Keratinocyte (primary cell): ENCODE measurements around the gene SLC12A8. TPM values are rescaled to one million over a fixed set of nuclear protein-coding genes. Genes with fewer than 3 reads are reported as not detected.

ENCODE experiments used
- DNase-seq: peaks from one replicate; pipeline ENCODE4 v3.0.0-alpha.2; 2011; ENCODE audit warnings: low read depth, missing footprints, low spot score
- FAIRE-seq: peaks from 2 replicates; lab custom pipeline; 2011; peaks lifted over from hg19 to GRCh38; lab: Jason Lieb, UNC
- H2AFZ ChIP-seq: 2 replicates; pipeline ENCODE4 v1.6.0; 2012; ENCODE audit warnings: low read length, control low read depth, inconsistent platforms; ENCODE audit not compliant: control insufficient read depth
- H3K27ac ChIP-seq: 2 replicates; pipeline ENCODE4 v1.5.1; 2011; ENCODE audit warnings: low read length; ENCODE audit not compliant: control insufficient read depth, insufficient read depth
- H3K27me3 ChIP-seq: 3 replicates; pipeline ENCODE4 v1.6.0; 2011; ENCODE audit warnings: low read length; ENCODE audit not compliant: control insufficient read depth, insufficient read depth; ENCODE audit errors: extremely low read depth
- H3K36me3 ChIP-seq, 2 experiments: 2 replicates in 1 of 2; 3 replicates in 1 of 2; pipeline ENCODE4 v1.5.1; 2011; ENCODE audit warnings: low read length in 2 of 2, mild to moderate bottlenecking in 1 of 2; ENCODE audit not compliant: control insufficient read depth in 2 of 2, insufficient read depth in 2 of 2; ENCODE audit errors: extremely low read depth in 1 of 2
- H3K4me1 ChIP-seq: 3 replicates; pipeline ENCODE4 v1.5.1; 2011; ENCODE audit warnings: low read length; ENCODE audit not compliant: control insufficient read depth, insufficient read depth; ENCODE audit errors: extremely low read depth
- H3K4me2 ChIP-seq: 3 replicates; pipeline ENCODE4 v1.6.0; 2011; ENCODE audit warnings: low read depth, low read length; ENCODE audit not compliant: control insufficient read depth, insufficient read depth; ENCODE audit errors: extremely low read depth
- H3K4me3 ChIP-seq, 3 experiments: fragments of 200-600 bp in 1 of 3; sonication (generic) in 1 of 3; 2 replicates in 2 of 3; 3 replicates in 1 of 3; pipeline ENCODE4 v1.5.1; 2011 to 2016; ENCODE audit warnings: low read length in 3 of 3, mild to moderate bottlenecking in 3 of 3, control low read depth in 2 of 3, inconsistent platforms in 1 of 3, low read depth in 1 of 3, mixed read lengths in 1 of 3, mixed run types in 1 of 3, moderate library complexity in 1 of 3; ENCODE audit not compliant: control insufficient read depth in 2 of 3, insufficient read depth in 2 of 3; ENCODE audit errors: extremely low read depth in 1 of 3
- H3K79me2 ChIP-seq: 2 replicates; pipeline ENCODE4 v1.6.0; 2012; ENCODE audit warnings: low read length; ENCODE audit not compliant: control insufficient read depth, insufficient read depth
- H3K9ac ChIP-seq: 3 replicates; pipeline ENCODE4 v1.6.0; 2011; ENCODE audit warnings: low read length; ENCODE audit not compliant: control insufficient read depth, insufficient read depth; ENCODE audit errors: extremely low read depth
- H3K9me1 ChIP-seq: 3 replicates; pipeline ENCODE4 v1.6.0; 2011; ENCODE audit warnings: low read length; ENCODE audit not compliant: control insufficient read depth, insufficient read depth; ENCODE audit errors: extremely low read depth
- H3K9me3 ChIP-seq: 2 replicates; pipeline ENCODE4 v1.5.1; 2012; ENCODE audit warnings: low read depth, low read length; ENCODE audit not compliant: control insufficient read depth
- H4K20me1 ChIP-seq: 3 replicates; pipeline ENCODE4 v1.6.0; 2011; ENCODE audit warnings: low read length; ENCODE audit not compliant: control insufficient read depth, insufficient read depth; ENCODE audit errors: extremely low read depth
- EZH2 ChIP-seq: IDR thresholded peaks from one replicate; pipeline ENCODE4 v1.6.1; 2012; ENCODE audit warnings: inconsistent platforms, mild to moderate bottlenecking, low read length, moderate library complexity
- dilution Hi-C: fragments of 300-500 bp; cut with MboI; formaldehyde crosslinking; loops from one replicate; pipeline ENCODE4 v1.7.0; 2020; ENCODE audit warnings: low sequenced_read_pairs; ENCODE audit not compliant: extremely low pct_ligation_motif_present
- polyA plus RNA-seq, 5 experiments: library from polyadenylated mRNA; depleted of rRNA in 3 of 5; stranded (reverse) in 3 of 5; stranded (forward) in 1 of 5; unstranded in 1 of 5; fragments of >200 nt; gene quantifications; 1 replicate in 1 of 5; 2 replicates in 3 of 5; 3 replicates in 1 of 5; pipeline versions ENCODE4 v1.2.1 to v1.2.3, GENCODE V29; 2011 to 2012; ENCODE audit warnings: missing spikeins in 2 of 5, low read depth in 1 of 5, low replicate concordance in 1 of 5
- TF ChIP-seq, protein P1 (sequence below), 3 experiments: IDR thresholded peaks in 1 of 3; conservative IDR thresholded peaks in 1 of 3; optimal IDR thresholded peaks in 1 of 3; 2 replicates in 2 of 3; 3 replicates in 1 of 3; pipeline versions ENCODE3 to v1.5.1; 2011; ENCODE audit warnings: low read length in 3 of 3, mild to moderate bottlenecking in 3 of 3, moderate library complexity in 2 of 3, control low read depth in 1 of 3, inconsistent platforms in 1 of 3; ENCODE audit not compliant: insufficient read depth in 2 of 3; ENCODE audit errors: extremely low read depth in 1 of 3

Gene SLC12A8
- polyA plus RNA-seq, 1 donor (not counting 4 experiments of a cell fraction or from before 2014, with no cell fraction given): 6.9 TPM

- no peaks in the 10 kb centered on the region for H4K20me1 ChIP-seq
- no peak overlapping the region for H3K9ac ChIP-seq
- dilution Hi-C loops: no loop called here
- H3K27ac ChIP-seq: no peak overlapping the region
- H2AFZ ChIP-seq: no peak overlapping the region
- H3K36me3 ChIP-seq: peaks cover 3% of the 10 kb centered on the region in 2 experiments
- no peaks in the 10 kb centered on the region for H3K27me3 ChIP-seq
- no peaks in the 10 kb centered on the region for H3K9me1 ChIP-seq
- no peak overlapping the region for H3K4me2 ChIP-seq
- TF ChIP-seq, protein P1, sequence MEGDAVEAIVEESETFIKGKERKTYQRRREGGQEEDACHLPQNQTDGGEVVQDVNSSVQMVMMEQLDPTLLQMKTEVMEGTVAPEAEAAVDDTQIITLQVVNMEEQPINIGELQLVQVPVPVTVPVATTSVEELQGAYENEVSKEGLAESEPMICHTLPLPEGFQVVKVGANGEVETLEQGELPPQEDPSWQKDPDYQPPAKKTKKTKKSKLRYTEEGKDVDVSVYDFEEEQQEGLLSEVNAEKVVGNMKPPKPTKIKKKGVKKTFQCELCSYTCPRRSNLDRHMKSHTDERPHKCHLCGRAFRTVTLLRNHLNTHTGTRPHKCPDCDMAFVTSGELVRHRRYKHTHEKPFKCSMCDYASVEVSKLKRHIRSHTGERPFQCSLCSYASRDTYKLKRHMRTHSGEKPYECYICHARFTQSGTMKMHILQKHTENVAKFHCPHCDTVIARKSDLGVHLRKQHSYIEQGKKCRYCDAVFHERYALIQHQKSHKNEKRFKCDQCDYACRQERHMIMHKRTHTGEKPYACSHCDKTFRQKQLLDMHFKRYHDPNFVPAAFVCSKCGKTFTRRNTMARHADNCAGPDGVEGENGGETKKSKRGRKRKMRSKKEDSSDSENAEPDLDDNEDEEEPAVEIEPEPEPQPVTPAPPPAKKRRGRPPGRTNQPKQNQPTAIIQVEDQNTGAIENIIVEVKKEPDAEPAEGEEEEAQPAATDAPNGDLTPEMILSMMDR (optimal IDR thresholded peaks at IDR 0.05 in 1 of 3, IDR thresholded peaks at IDR 0.05 in 1 of 3, conservative IDR thresholded peaks at IDR 0.05 in 1 of 3; ENCODE audit: extremely low read depth in 1 of 3, insufficient read depth in 2 of 3, low read length in 3 of 3): no peak
- no peak for TF ChIP-seq EZH2
- FAIRE-seq (no peak), DNase-seq (no peak)
- no peaks in the 10 kb centered on the region for H3K79me2 ChIP-seq
- no peaks in the 10 kb centered on the region for H3K9me3 ChIP-seq
- peaks cover 4% of the 10 kb centered on the region for H3K4me1 ChIP-seq
- no peak overlapping the region for H3K4me3 ChIP-seq
Measured at GRCh38 chr3:125079675-125080045, 132.9 kb downstream of the SLC12A8 start.

- TF ChIP-seq EZH2: no peak
- TF ChIP-seq, protein P1 (optimal IDR thresholded peaks at IDR 0.05 in 1 of 3, IDR thresholded peaks at IDR 0.05 in 1 of 3, conservative IDR thresholded peaks at IDR 0.05 in 1 of 3; ENCODE audit: extremely low read depth in 1 of 3, insufficient read depth in 2 of 3, low read length in 3 of 3): no peak
- Histone ChIP-seq H3K9me1 (no peaks in the 10 kb centered on the region), H3K4me2 (no peak overlapping the region), H2AFZ (no peak overlapping the region), H3K27ac (no peak overlapping the region), H3K9ac (no peak overlapping the region), H4K20me1 (no peaks in the 10 kb centered on the region), H3K79me2 (no peaks in the 10 kb centered on the region), H3K4me1 (peaks cover 4% of the 10 kb centered on the region), H3K9me3 (no peaks in the 10 kb centered on the region), H3K36me3 (peaks cover 3% of the 10 kb centered on the region in 2 experiments), H3K4me3 (no peak overlapping the region), H3K27me3 (no peaks in the 10 kb centered on the region)
- dilution Hi-C loops: no loop called here
- no peak for FAIRE-seq
- no peak for DNase-seq
Measured at GRCh38 chr3:125078951-125079674, 133.4 kb downstream of the SLC12A8 start.
